ENCODE results near the gene OSTF1. TPM values are rescaled to one million over a fixed set of nuclear protein-coding genes. Genes with fewer than 3 reads are reported as not detected.

OSTF1 gene
- total RNA-seq, 1 experiment from 2014 or later: 17.8 TPM

GRCh38 chr9:75164573-75164972 lies 76.3 kb downstream of the OSTF1 start:
- ChIA-PET POLR2A (no interaction called here), CTCF (no interaction called here)
- ATAC-seq (no peak), DNase-seq (ENCODE audit: low spot score) (no peak)
- no peaks in the 10 kb centered on the region; the same call in 1 of the 2 replicates for H3K36me3 Mint-ChIP-seq
- TF ChIP-seq ATF1 (CRISPR knock-in tag; IDR thresholded peaks at IDR 0.05) (no peak), TP53 (CRISPR knock-in tag; IDR thresholded peaks at IDR 0.05) (no peak), NR2C2 (CRISPR knock-in tag; IDR thresholded peaks at IDR 0.05) (no peak), GTF2I (CRISPR knock-in tag; conservative IDR thresholded peaks at IDR 0.05) (no peak), ESRRA (CRISPR knock-in tag; IDR thresholded peaks at IDR 0.05; ENCODE audit: borderline replicate concordance) (no peak), STAT6 (CRISPR knock-in tag; conservative IDR thresholded peaks at IDR 0.05; ENCODE audit: low read depth) (no peak), NFYB (CRISPR knock-in tag; conservative IDR thresholded peaks at IDR 0.05; ENCODE audit: low read depth) (no peak), ARID4B (CRISPR knock-in tag; IDR thresholded peaks at IDR 0.05; ENCODE audit: borderline replicate concordance) (no peak)
- H3K27me3 Mint-ChIP-seq (ENCODE audit: low read depth): no peaks in the 10 kb centered on the region
- H3K4me3 Mint-ChIP-seq: no peak overlapping the region
- H3K9me3 Mint-ChIP-seq: peaks cover 30% of the 10 kb centered on the region
- peaks cover 9% of the 10 kb centered on the region for H3K4me1 Mint-ChIP-seq
- H3K27ac Mint-ChIP-seq: no peak overlapping the region

GRCh38 chr9:75167281-75167680 lies 79.0 kb downstream of the OSTF1 start:
- peaks cover 30% of the 10 kb centered on the region for H3K9me3 Mint-ChIP-seq
- no peaks in the 10 kb centered on the region for H3K27me3 Mint-ChIP-seq (ENCODE audit: low read depth)
- H3K36me3 Mint-ChIP-seq: no peaks in the 10 kb centered on the region; the same call in 1 of the 2 replicates
- ATAC-seq: no peak
- peaks cover 19% of the 10 kb centered on the region for H3K4me1 Mint-ChIP-seq
- no peak overlapping the region for H3K27ac Mint-ChIP-seq
- ChIA-PET CTCF (no interaction called here), POLR2A (no interaction called here)
- no peak overlapping the region for H3K4me3 Mint-ChIP-seq
- no peak for DNase-seq (ENCODE audit: low spot score)
- TF ChIP-seq ERG (CRISPR knock-in tag; IDR thresholded peaks at IDR 0.05) (no peak), CBFB (CRISPR knock-in tag; IDR thresholded peaks at IDR 0.05; ENCODE audit: low read depth) (no peak), ETV6 (CRISPR knock-in tag; IDR thresholded peaks at IDR 0.05) (no peak), ZNF425 (CRISPR knock-in tag; conservative IDR thresholded peaks at IDR 0.05) (no peak), ZNF671 (CRISPR knock-in tag; IDR thresholded peaks at IDR 0.05) (no peak), NFATC4 (CRISPR knock-in tag; IDR thresholded peaks at IDR 0.05) (no peak), GABPB1 (CRISPR knock-in tag; IDR thresholded peaks at IDR 0.05) (no peak), SMAD4 (CRISPR knock-in tag; IDR thresholded peaks at IDR 0.05) (no peak), EMX1 (CRISPR knock-in tag; IDR thresholded peaks at IDR 0.05) (no peak), JAZF1 (CRISPR knock-in tag; IDR thresholded peaks at IDR 0.05) (no peak)

Measured in WTC11 (cell line).